ENCODE data around the gene PLB1.

The PLB1 gene

GRCh38 chr2:28530782-28531181 lies 34.9 kb downstream of the PLB1 start:
- H3K9me3 ChIP-seq, result no peaks in the 10 kb centered on the region
- no peak overlapping the region for H3K27ac ChIP-seq
- no peaks in the 10 kb centered on the region for H3K36me3 ChIP-seq
- DNase-seq, result no peak
- H3K27me3 ChIP-seq, result peaks cover 0 to 1% of the 10 kb centered on the region in 2 donors
- H3K4me3 ChIP-seq, result no peak overlapping the region
- no peak for TF ChIP-seq CTCF (IDR thresholded peaks at IDR 0.05)
- H3K4me1 ChIP-seq, result peaks cover 0 to 9% (median 0%) of the 10 kb centered on the region in 4 donors
- intact Hi-C loops (cut with DNase I; ENCODE audit: low total_unique reads), result no loop called here

DNA sequence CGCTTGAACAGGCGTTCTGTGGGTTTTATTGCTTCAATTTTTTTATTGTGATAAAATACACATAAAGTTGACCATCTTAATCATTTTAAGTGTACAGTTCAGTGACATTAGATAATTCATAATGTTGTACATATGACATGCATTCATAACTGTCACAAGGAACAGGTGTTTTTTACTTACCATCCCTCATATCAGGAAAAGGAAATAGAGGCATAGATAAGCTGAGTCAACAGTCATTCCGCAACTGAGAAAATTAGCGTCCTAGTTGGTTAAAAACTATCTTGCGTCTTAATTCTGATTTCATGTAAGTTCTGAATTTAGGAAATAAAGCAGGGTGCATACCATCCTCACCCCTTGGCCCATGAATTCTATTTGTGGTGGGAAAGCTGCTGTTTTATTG lies 36.5 kb downstream of the PLB1 start:
- DNase-seq, result no peak
- Histone ChIP-seq H3K27me3 (no peaks in the 10 kb centered on the region), H3K4me1 (peaks cover 0 to 9% (median 0%) of the 10 kb centered on the region in 4 donors), H3K4me3 (no peak overlapping the region), H3K27ac (no peak overlapping the region), H3K9me3 (no peaks in the 10 kb centered on the region), H3K36me3 (no peaks in the 10 kb centered on the region)
- no peak for TF ChIP-seq CTCF (IDR thresholded peaks at IDR 0.05)
- intact Hi-C loops (cut with DNase I; ENCODE audit: low total_unique reads), result no loop called here

DNA sequence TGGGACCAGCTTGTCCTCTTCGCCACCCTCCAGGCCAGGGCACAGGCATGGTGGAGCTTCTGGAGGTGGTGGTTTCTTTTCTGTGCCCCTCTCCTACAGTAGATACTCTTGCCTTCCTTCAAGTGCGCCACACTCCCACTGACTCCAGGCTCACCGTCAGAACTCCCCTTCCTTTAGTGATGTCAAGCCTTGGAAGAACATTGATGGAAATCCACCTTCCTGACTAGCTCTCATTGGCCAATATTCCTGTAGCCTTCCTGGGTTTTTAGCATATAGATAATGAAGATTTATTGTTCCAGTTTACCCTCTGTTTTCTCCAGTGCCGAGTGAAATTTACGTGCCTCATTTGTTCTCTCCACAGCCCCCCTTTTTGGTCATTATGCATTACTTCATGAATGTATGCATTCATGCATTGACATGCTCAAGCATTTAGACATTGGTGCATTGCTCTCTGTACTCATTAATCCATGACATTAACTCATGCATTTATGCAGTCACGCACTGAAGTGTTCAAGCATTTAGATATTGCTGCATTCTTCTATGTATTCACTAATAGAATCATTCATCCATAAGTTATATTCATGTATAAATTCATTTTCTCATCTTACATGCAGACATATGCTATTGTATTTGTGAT lies 37.3 kb downstream of the PLB1 start:
- no peak overlapping the region for H3K27ac ChIP-seq
- H3K9me3 ChIP-seq, result no peaks in the 10 kb centered on the region
- H3K4me3 ChIP-seq, result no peak overlapping the region
- H3K36me3 ChIP-seq, result no peaks in the 10 kb centered on the region
- H3K4me1 ChIP-seq, result peaks cover 0 to 5% (median 0%) of the 10 kb centered on the region in 4 donors
- TF ChIP-seq CTCF (IDR thresholded peaks at IDR 0.05), result no peak
- DNase-seq, result no peak
- H3K27me3 ChIP-seq, result no peaks in the 10 kb centered on the region
- intact Hi-C loops (cut with DNase I; ENCODE audit: low total_unique reads), result no loop called here

- Histone ChIP-seq H3K9me3 (no peaks in the 10 kb centered on the region), H3K27me3 (peaks cover 0 to 6% of the 10 kb centered on the region in 2 donors), H3K36me3 (no peaks in the 10 kb centered on the region), H3K4me1 (no peaks in the 10 kb centered on the region), H3K27ac (no peak overlapping the region), H3K4me3 (no peak overlapping the region)
- intact Hi-C loops (cut with DNase I; ENCODE audit: low total_unique reads), result no loop called here
- no peak for DNase-seq
- TF ChIP-seq CTCF (IDR thresholded peaks at IDR 0.05), result no peak
Observed at GRCh38 chr2:28534817-28535216, 39.0 kb downstream of the PLB1 start.

GRCh38 chr2:28538134-28538533 lies 42.3 kb downstream of the PLB1 start:
- Histone ChIP-seq H3K9me3 (no peaks in the 10 kb centered on the region), H3K4me3 (no peak overlapping the region), H3K4me1 (no peaks in the 10 kb centered on the region), H3K27me3 (peaks cover 0 to 6% of the 10 kb centered on the region in 2 donors), H3K36me3 (no peaks in the 10 kb centered on the region), H3K27ac (no peak overlapping the region)
- intact Hi-C loops (cut with DNase I; ENCODE audit: low total_unique reads), result no loop called here
- TF ChIP-seq CTCF (IDR thresholded peaks at IDR 0.05), result no peak
- no peak for DNase-seq

GRCh38 chr2:28538652-28539051 lies 42.8 kb downstream of the PLB1 start:
- DNase-seq, result no peak
- Histone ChIP-seq H3K9me3 (no peaks in the 10 kb centered on the region), H3K4me3 (no peak overlapping the region), H3K27ac (no peak overlapping the region), H3K4me1 (no peaks in the 10 kb centered on the region), H3K27me3 (peaks cover 0 to 6% of the 10 kb centered on the region in 2 donors), H3K36me3 (no peaks in the 10 kb centered on the region)
- TF ChIP-seq CTCF (IDR thresholded peaks at IDR 0.05), result no peak
- intact Hi-C loops (cut with DNase I; ENCODE audit: low total_unique reads), result no loop called here

Data from tibial artery (tissue), 4 donors.